Hippocampal formation (tissue), 2 donors: ENCODE measurements around the gene CUX1.

Experiments used
- DNase-seq, 2 donors: peaks; one replicate each; lab custom pipeline; 2025; lab: John Stamatoyannopoulos, UW

The CUX1 gene

DNA sequence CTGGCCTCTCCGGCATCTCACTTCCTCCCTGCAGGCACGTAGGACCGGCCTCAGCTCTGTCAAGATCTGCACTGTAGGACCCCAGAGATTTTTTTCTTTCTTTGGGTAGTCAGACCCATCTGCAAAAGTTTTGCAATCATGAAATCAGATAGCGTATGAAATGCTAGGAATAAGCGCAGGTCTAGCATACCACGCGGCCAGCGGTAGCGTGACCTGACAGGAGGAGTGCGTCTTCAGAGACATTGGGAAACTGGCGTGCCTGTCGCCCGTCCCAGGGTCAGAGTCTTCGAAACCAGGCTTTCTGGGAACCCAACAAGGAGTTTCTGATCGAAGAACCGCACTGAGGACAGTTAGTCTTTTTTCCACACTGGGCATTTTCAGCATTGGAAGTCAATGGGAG is 368.4 kb downstream of the CUX1 start:
- DNase-seq, result no peak

DNA sequence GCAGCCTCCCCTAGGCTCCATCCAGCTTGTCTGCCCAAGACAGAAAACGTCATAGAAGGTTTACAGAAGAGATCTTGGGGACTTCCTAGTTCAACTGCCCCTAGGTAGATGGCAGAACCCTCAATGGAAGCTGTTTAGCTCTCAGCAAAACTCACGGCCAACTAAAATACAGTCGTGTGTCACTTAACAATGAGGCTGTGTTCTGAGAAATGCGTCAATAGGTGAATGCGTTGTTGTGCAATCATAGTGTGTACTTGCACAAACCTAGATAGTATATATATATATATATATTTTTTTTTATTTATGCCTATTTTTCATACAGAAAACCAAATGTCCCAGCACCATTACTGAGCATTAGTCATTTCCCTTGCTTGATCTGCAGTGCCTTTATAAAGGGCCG is 368.9 kb downstream of the CUX1 start:
- DNase-seq, result no peak

DNA sequence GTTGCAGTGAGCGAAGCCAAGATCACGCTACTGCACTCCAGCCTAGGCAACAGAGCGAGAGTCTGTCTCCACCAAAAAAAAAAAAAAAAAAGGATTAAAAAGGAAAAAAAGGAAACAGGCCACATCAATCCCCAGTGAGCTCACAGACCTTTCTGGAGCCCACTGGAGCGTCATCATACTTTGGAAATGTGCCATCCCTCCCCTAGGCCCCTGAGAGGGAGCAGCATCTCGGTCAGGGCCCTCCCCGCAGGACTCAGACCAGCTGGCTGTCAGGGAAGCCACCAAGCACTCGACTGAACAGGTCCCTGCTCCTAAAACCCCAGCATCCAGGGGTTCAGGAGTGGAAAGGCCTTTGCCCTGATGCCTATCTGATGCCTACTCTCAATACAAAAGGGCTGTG is 371.3 kb downstream of the CUX1 start:
- DNase-seq, result no peak

DNA sequence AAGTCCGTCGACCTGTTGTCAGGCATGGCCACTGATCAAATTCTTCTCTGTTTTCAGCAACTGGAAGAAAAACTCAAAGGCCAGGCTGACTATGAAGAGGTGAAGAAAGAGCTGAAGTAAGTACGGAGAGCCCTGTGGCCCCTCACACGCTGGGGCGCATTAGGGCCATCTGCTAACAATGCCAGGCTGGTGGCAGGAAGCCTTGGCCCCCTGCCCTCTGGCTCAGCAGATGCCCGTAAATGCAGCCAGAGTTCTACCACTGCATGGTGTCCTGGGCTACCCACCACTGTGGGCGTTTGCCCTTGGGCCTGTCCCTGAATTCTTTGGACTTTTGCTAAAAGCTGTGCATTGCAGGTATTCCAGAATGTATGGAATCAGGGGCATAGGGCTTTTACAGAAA is 372.3 kb downstream of the CUX1 start:
- DNase-seq, result no peak

DNA sequence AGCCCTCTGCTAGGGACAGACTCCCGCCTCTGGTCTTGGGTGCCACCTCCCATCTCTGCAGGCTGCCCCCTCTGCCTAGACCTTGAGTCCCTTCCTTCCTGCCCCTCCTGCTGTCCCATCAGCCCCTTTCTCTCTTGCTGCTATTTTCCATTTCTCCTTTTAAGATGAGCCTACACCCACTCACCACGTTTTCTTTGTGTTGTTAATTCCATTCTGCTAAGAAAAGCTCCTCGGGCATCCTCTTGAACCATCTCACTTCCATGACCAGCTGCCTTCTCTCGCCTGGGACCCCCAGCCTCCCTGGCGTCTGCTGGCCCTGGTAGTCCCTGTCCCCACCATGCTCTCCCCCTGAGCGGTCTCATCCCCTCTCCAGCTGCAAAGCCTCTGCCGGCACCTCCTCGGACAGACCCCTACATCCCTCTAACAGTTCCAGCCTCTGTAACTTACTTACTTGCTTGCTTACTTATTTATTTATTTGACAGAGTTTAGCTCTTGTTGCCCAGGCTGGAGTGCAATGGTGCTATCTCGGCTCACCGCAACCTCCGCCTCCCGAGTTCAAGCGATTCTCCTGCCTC is 373.4 kb downstream of the CUX1 start:
- no peak for DNase-seq

DNA sequence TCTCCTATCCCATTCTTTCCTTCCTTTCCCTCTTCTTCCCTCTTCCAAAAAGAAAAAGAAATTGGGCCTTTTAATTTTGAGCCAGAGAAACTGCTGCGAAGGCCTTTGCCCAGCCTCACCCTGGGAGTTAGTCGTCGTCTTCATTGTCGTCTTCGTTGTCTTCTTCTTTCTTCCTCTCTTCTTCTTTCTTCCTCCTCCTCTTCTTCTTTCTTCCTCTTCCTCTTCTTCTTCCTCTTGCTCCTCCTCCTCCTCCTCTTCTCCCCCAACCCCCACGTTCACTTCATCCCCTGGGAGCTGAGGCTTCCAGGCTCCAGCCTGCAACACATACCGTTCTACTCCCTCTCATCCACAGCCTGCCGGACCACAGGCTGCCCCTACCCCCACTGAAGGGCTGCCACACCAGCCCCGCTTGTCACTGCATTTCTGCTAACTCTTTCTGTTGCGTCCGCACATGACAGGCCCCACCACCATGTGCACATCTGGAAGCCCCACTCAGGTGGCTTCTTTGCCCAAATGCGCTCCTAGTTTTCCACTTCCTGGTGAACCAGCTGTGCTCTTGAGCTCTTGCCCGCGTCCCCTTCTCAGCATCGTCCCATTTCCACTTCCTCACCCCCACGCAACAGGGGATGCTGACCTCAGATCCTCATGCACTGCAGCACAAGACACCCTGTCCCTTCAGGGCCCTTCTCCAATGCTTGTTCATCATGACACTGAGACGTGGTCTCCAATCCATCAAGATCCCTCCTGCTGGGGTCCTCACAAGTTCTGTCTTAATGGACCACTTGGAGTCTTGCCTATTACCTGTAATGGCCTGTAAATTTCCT is 374.3 kb downstream of the CUX1 start:
- no peak for DNase-seq

DNA sequence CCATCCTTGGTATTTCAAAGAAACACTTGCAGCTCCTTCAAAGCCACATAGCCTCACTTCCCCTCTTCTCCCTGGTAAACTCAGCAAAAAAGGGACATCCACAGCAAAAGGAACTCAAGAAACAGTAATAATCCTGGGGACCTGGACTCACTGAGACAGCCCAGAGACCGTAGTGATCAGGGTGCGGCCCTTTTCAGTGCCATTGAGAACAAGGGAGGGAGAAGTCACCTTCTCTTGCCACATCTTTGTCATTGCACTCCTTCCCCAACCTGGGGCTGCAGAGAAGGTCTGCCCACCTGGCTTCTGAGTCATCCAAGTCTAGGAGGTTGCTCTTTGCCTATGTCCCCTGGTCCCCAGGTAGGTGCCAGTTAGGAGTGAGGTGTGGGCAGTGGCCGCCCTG is 375.4 kb downstream of the CUX1 start:
- no peak for DNase-seq

DNA sequence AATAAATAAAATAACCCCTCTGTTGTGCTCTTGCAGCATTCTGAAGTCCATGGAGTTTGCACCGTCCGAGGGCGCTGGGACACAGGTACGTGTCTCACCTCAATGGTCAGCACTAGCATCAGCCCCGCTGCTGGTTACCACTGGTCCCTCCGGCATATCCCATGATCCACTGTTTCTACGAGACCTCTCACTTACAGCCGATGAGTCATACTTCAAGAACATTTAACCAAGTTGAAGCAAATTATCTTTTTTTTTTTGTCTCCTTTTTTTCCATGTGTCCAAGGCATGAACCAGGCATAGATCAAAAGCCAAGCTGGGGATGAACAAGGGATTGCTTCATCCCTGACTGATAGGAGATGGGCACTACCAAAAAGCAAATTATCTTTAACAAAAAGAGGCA is 376.4 kb downstream of the CUX1 start:
- DNase-seq, result no peak

DNA sequence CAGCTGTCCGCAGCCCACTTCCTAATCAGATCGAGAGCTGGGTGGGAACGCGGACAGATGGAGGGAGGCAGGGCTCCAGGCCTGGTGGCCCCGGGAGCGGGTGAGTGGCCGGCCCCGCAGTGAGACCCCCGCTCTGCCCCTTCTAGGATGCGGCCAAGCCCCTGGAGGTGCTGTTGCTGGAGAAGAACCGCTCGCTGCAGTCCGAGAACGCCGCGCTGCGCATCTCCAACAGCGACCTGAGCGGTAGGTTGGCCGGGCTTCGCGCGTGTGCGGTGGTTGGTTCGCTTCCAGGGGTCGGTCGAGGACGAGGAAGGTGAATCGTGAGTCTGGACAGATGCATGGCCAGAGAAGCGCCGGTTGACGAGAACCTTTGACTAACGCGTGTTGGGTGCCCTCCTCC is 377.9 kb downstream of the CUX1 start:
- no peak for DNase-seq

DNA sequence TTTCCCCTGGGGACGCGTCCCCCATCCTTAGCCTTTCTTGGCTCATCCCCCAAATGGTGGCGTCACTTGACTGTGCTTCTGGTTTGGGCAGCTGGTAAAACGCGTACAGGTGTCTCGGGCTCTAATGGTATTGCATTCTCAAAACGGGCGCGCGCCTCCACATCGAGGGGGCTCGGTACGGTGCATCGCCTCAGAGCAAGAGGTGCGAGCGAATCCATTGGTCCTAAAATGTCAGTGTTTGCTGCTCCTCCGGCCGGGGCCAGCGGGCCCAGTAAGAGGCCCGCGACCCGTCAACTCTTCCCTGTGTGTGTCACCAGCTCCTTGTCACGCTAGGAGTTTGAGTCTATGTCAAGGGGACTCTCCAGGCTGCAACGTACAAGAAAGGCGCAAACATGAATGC is 378.6 kb downstream of the CUX1 start:
- DNase-seq, result no peak

DNA sequence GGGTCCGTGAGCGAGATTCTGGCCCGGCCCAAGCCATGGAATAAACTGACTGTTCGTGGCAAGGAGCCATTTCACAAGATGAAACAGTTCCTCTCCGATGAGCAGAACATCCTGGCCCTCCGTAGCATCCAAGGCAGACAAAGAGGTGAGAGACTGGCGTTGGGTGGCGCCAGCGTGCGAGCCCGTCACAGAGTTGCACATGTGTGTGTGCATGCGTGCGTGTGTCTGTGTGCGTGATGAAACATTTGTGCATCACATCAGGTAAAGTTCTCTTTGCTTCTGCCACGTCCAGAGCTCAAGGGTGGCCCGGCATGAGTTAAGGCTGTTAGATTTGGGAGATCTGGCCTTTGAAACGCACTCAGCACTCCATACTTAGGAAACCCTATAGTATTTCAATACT is 379.7 kb downstream of the CUX1 start:
- no peak for DNase-seq

DNA sequence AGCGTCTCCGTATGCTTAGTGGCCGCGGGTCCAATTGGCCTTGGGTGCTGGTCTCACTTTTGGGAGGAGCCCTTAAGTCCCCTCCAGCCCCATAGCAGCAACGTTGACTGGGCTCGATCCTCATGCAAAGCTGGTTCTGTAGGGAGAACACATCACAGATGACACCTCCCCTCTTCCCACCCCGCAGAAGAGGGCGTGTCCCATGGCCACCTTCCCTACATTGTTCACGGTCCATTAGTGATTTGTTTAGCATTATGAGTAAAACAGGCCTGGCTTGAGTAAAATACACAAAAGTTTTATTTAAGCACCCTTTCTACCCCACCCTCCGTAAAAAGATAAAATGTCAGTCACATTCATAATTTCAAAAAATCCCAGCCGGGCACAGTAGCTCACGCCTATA is 380.2 kb downstream of the CUX1 start:
- no peak for DNase-seq

DNA sequence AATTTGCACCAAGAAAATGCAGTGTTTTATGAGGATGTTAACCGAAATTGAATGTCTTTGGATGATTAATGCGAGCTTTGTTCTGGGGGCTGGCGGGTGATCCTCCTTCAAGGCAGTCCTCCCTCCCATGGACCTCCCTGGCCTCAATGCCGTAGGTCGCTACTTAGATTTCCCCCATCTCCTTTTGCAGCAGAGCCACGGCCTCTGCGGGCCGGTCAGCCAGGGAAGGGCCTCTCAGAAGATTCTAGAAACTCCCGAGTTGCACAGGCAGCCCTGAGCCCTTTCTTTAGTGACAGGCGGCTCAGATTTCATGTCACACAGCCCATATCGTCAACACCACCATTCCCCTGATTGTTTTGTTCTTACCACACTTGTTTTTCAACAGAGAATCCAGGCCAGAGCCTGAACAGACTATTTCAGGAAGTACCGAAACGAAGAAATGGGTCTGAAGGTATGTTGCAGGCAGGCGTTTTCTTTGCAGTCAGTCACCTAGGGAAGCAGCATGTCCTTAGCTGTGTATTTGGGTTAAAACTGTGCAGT is 381.1 kb downstream of the CUX1 start:
- no peak for DNase-seq

DNA sequence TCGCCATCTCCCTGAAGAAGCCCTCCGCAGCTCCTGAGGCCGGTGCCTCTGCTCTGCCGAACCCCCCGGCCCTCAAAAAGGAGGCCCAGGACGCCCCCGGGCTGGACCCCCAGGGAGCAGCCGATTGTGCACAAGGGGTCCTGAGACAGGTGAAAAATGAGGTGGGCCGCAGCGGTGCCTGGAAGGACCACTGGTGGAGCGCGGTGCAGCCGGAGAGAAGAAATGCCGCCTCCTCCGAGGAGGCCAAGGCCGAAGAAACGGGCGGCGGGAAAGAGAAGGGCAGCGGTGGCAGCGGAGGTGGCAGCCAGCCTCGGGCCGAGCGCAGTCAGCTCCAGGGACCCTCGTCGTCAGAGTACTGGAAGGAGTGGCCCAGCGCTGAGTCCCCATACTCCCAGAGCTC is 384.1 kb downstream of the CUX1 start:
- DNase-seq, result no peak

DNA sequence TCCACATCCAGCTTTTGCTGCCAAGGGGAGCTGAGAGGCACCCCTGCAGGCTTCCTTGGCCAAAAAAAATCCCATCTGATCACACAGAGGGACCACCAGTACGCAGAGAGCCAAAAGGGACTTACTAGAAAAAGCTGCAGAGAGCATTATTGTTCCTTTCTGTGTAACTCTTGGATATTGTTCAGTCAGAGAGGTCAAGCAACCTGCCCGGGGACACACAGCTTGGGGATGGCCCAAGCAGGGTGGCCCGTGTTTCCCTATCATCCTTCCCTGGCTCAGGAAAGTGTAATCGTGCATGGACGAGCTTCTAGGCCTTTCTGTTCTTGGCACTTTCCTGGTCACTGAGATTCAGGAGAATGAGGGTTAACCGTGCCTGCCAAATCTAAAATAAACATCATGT is 385.1 kb downstream of the CUX1 start:
- no peak for DNase-seq

DNA sequence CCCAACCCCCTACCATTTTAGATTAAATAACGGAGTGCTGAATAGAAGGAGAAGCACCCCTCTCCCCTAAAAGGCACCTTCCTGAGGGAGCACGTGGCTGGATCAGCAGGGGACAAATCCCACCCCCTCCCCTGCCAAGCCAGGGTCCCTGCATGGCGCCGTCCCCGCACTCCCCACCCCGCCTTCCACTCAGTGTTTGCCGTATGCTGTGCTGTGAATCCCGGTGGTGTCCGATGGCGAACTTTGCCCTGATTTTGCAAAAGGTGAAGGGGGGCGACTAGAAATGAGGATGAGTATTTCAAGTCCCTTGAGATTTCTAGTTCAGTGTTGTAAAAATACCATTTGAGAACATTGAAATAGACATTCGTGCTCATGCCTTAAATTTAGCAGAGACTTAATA is 385.8 kb downstream of the CUX1 start:
- DNase-seq, result no peak

DNA sequence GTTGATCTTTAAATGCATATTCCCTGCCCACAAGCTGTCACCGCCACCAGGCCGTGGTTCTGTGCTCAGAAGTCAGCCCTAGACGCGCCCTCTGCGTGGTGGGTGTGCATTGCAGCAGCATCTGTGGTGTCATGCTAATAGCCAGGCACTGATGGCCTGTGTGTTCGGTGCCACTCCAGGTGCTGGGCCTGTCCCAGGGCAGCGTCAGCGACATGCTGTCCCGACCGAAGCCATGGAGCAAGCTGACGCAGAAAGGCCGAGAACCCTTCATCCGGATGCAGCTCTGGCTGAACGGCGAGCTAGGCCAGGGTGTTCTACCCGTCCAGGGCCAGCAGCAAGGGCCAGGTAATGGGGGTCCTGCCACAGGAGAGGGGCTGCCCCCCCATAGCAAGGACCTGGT is 386.8 kb downstream of the CUX1 start:
- no peak for DNase-seq

DNA sequence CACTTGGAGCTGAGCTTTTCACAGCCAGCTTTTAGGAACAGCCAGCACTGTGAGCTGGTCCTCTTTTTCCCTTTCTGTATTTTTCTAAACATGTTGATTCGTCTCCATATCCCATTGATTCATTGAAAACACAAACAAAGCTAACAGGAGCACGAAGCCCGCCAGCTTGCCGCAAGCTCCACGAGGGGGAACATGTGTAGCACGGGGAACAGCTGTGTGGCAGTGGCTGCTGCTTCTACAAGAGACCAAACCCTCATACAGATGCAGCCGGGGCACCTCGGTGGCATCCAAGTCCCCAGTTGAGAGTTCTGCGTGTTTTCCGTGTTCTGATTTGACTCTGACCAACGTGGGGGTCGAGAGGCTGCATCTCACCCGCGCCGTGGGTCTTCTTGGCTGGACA is 388.5 kb downstream of the CUX1 start:
- peak in 1 of 2 donors; percentile 23 for DNase-seq

DNA sequence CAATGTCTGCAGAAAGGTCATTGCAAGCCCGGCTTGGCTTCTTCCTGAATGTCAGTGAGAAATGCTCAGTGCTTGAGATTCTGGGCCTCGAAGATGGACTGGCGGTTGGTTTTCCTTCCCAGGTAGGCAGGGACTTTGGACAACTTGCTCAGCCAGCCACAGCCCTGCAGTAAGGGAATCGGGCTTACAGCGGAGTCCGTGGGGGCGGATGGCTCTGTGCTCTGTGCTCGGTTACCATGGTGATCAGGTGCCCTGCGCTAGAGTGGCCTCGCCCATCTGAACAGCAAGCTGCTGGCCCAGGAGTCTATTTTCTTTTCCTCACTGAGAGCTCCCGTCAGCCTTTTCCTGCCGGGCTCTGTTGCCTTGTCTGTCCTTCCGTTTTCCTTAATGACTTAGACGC is 391.4 kb downstream of the CUX1 start:
- no peak for DNase-seq

DNA sequence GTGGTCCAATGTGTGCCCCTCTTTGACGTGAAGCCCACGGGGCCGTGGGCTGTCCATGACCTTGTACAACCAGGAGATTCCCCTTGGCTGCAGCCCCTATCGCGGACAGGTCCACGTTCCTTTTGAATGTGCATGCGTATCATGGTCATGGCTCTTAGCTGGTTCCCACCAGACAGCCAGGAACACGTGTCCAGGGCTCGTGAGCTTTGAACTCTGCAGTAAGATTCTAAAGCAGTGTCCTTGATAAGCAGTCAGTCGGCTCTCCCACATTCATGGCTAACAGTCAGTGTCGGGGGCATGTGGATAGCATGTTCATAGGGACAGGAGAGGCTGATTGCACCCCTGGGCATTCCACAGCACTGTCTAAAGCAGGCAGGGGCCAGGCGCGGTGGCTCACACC is 393.4 kb downstream of the CUX1 start:
- DNase-seq, result no peak

DNA sequence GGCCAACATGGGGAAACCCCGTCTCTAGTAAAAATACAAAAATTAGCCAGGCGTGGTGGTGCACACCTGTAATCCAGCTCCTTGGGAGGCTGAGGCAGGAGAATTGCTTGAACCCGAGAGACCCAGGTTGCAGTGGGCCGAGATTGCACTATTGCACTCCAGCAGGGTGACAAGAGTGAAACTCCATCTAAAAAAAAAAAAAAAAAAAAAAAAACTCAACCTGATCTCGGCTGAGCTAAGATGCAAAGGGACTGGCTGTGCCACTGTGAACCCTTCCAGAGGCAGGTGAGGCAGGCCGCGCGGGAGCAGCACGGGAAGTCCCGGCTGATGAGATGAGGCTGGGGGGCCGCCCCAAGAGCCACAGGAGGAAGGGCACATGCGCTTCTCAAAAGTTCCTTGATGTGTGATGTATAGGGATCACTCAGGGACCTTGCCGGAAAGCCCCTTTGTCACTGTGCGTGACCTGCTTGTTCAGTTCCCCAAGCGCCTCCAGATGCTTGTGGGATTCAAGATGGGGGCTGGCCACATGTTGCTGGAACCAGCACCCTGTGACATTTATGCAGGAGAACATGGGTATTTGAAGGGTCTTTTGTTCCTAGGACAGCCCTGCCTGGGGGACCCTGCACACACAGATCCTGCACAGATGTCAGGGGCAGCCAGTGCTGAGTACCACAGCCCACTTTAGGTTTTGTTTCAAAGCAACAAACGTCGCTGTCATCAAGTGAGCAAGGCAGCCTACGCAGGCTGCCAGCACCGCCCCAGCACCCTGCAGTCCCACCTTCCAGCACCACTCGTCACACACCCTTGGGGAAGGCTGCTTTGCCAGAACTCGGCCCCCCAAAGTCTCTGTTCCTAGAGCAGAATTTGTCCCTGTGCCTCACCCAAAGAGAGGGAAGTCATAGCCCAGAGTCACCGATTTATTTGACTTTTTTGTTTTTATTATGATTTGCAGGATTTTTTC is 394.4 kb downstream of the CUX1 start:
- DNase-seq, result no peak

DNA sequence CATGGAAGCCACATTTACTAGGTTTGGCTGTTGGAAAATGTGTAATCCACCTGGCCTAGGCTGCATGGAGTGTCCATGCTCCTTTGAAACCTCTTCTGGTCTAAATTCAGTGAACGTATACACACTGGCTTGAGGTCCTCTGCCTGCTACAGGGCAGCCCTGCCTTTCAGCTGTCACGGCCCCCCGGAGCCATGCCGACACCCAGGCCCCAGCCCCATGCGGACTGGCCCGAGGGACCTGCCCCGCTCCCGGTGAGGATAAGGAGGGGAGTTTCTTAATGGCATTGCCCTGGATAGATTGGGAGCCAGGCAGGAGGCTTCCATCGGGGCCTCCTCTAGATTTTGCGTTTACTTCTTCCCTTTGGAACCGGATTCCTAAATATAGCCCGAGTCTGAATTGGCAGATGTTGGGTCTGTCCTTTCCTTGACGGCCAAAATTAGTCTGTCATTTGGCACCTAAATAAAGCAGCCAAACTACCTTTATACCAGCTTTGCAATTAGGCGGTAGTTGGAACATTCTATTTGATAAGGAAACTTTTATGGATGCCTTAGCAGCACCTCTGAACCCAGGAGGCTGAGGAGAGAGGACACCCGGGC is 397.1 kb downstream of the CUX1 start:
- DNase-seq, result no peak
